Measurements from ENCODE around the gene PROB1. TPM values are rescaled to one million over a fixed set of nuclear protein-coding genes. Genes with fewer than 3 reads are reported as not detected.

The PROB1 gene
- total RNA-seq, 1 experiment from 2014 or later = not detected

GRCh38 chr5:139386050-139386438 is 8.9 kb downstream of the PROB1 start:
- in situ Hi-C loops (cut with HindIII; ENCODE audit: low pct_unique_long_range_greater_than_20kb, low sequenced_read_pairs) = no loop called here
- no peak for DNase-seq (ENCODE audit: low read depth)

- in situ Hi-C loops (cut with HindIII; ENCODE audit: low pct_unique_long_range_greater_than_20kb, low sequenced_read_pairs) = no loop called here
Observed at GRCh38 chr5:139385061-139386049, 9.5 kb downstream of the PROB1 start.

GRCh38 chr5:139384591-139385051 is 10.3 kb downstream of the PROB1 start:
- in situ Hi-C loops (cut with HindIII; ENCODE audit: low pct_unique_long_range_greater_than_20kb, low sequenced_read_pairs) = no loop called here
- no peak for DNase-seq (ENCODE audit: low read depth)

More at GRCh38 chr5:139385061-139386049, 9.5 kb downstream of the PROB1 start:
- no peak for DNase-seq (ENCODE audit: low read depth)

GRCh38 chr5:139383993-139384590 is 10.8 kb downstream of the PROB1 start:
- DNase-seq (ENCODE audit: low read depth) = no peak
- in situ Hi-C loops (cut with HindIII; ENCODE audit: low pct_unique_long_range_greater_than_20kb, low sequenced_read_pairs) = no loop called here

GRCh38 chr5:139383275-139383992 is 11.5 kb downstream of the PROB1 start, which contains the start of gene SLC23A1:
SLC23A1 (minus strand) TSS chr5:139383297; CDS start chr5:139383253, 44 bp downstream.
- in situ Hi-C loops (cut with HindIII; ENCODE audit: low pct_unique_long_range_greater_than_20kb, low sequenced_read_pairs) = no loop called here
- DNase-seq (ENCODE audit: low read depth) = peak; percentile 54

GRCh38 chr5:139382807-139383206 is 12.1 kb downstream of the PROB1 start:
- in situ Hi-C loops (cut with HindIII; ENCODE audit: low pct_unique_long_range_greater_than_20kb, low sequenced_read_pairs) = no loop called here
- DNase-seq (ENCODE audit: low read depth) = no peak

- in situ Hi-C loops (cut with HindIII; ENCODE audit: low pct_unique_long_range_greater_than_20kb, low sequenced_read_pairs) = no loop called here
- DNase-seq (ENCODE audit: low read depth) = no peak
Observed at GRCh38 chr5:139381837-139382761, 12.8 kb downstream of the PROB1 start.

- in situ Hi-C loops (cut with HindIII; ENCODE audit: low pct_unique_long_range_greater_than_20kb, low sequenced_read_pairs) = no loop called here
- DNase-seq (ENCODE audit: low read depth) = no peak
Observed at GRCh38 chr5:139379626-139380449, 15.1 kb downstream of the PROB1 start.

GRCh38 chr5:139378941-139379361 is 16.0 kb downstream of the PROB1 start:
- in situ Hi-C loops (cut with HindIII; ENCODE audit: low pct_unique_long_range_greater_than_20kb, low sequenced_read_pairs) = no loop called here
- DNase-seq (ENCODE audit: low read depth) = no peak

GRCh38 chr5:139378101-139378825 is 16.6 kb downstream of the PROB1 start:
- DNase-seq (ENCODE audit: low read depth) = no peak
- in situ Hi-C loops (cut with HindIII; ENCODE audit: low pct_unique_long_range_greater_than_20kb, low sequenced_read_pairs) = no loop called here

- in situ Hi-C loops (cut with HindIII; ENCODE audit: low pct_unique_long_range_greater_than_20kb, low sequenced_read_pairs) = no loop called here
- no peak for DNase-seq (ENCODE audit: low read depth)
Observed at GRCh38 chr5:139377226-139377625, 17.7 kb downstream of the PROB1 start.

GRCh38 chr5:139376364-139376763 is 18.5 kb downstream of the PROB1 start:
- in situ Hi-C loops (cut with HindIII; ENCODE audit: low pct_unique_long_range_greater_than_20kb, low sequenced_read_pairs) = no loop called here
- no peak for DNase-seq (ENCODE audit: low read depth)

GRCh38 chr5:139374909-139375308 is 20.0 kb downstream of the PROB1 start:
- no peak for DNase-seq (ENCODE audit: low read depth)
- in situ Hi-C loops (cut with HindIII; ENCODE audit: low pct_unique_long_range_greater_than_20kb, low sequenced_read_pairs) = no loop called here

GRCh38 chr5:139371482-139372435 is 23.1 kb downstream of the PROB1 start:
- in situ Hi-C loops (cut with HindIII; ENCODE audit: low pct_unique_long_range_greater_than_20kb, low sequenced_read_pairs) = no loop called here
- DNase-seq (ENCODE audit: low read depth) = no peak

GRCh38 chr5:139369181-139369580 is 25.7 kb downstream of the PROB1 start:
- no peak for DNase-seq (ENCODE audit: low read depth)
- in situ Hi-C loops (cut with HindIII; ENCODE audit: low pct_unique_long_range_greater_than_20kb, low sequenced_read_pairs) = no loop called here
